ENCODE measurements around the gene TGFBR3.

TGFBR3 gene

DNA sequence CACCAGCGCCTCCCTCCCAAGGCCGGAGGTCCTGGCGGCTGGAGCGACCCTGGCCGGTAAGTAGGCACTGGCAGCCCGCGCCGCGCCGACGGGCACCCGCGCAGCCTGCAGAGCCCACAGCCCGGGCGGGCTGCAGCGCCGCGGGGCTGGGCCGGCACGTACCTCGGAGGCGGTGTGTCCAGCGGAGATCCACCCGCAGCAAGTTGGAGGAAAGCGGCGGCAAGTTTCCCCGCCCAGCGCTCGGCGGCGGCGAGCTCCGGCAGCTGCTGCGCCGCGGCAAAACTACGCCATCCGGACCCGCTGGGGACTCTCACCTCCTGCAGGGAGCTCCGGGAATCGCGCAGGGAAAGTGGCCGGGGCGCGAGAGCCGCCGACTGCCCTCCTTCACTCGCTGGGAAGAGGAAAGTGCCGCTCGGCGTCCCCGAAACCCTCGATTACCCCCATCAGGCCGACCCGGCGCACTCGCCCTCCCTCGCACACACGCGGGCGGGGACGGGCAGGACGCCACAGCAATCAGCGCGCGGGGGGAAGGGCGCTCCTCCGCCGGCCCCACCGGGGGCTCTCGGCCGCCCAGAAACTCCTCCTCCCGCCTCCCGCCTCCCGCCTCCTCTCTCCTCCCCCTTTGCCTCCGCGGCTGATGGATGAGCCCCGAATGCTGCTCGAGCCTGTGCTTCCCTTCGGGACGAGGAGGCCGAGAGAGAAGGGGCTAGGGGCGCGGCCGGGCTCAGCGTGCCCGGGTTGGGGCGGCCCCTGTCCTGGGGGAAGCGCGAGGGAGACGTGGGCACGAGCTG lies at the start of gene TGFBR3:
Gene TGFBR3, minus strand, starts transcription at position 436 of the 791 bp plus-strand sequence. CDS start 24,620 bp downstream, outside the sequence.
- peak; percentile 37 for DNase-seq

DNA sequence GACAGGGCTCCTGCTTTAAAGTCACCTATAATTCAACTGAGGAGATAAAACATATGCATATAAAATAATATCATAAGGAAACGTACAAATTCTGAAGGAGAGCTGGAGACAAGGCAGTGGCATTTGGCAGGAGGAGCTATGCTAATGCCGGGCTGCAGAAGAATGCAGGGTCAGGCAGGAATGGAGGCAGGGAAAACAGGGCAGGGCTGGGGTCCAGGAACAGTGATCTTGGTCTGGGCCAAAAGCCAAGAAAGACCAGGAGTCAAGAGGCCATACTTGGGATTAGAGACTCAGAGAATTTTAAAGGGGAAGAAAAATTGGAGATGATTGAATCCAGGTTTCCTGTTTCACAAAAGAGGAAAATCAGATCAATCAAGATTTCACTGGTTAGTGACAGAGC lies 43.3 kb upstream of the TGFBR3 start:
- no peak for DNase-seq

DNA sequence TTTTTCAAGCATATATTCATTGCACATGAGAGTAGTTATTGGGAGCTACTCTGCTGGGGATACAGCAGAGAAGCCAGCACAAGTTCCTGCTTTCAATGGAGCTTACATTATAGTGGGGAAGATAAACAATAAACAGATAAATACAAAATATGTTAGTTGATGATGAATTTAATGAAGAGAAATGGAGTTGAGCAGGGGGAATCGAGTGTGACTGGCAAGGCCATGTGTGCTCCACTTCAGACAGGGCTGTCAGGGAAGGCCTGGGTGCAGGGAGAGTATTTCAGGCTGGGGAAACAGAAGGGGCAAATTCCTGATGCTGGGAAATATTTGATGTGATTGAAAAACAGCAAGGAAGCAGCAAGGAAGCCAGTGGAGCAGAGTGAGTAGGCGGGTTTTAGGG lies 42.1 kb upstream of the TGFBR3 start:
- no peak for DNase-seq

DNA sequence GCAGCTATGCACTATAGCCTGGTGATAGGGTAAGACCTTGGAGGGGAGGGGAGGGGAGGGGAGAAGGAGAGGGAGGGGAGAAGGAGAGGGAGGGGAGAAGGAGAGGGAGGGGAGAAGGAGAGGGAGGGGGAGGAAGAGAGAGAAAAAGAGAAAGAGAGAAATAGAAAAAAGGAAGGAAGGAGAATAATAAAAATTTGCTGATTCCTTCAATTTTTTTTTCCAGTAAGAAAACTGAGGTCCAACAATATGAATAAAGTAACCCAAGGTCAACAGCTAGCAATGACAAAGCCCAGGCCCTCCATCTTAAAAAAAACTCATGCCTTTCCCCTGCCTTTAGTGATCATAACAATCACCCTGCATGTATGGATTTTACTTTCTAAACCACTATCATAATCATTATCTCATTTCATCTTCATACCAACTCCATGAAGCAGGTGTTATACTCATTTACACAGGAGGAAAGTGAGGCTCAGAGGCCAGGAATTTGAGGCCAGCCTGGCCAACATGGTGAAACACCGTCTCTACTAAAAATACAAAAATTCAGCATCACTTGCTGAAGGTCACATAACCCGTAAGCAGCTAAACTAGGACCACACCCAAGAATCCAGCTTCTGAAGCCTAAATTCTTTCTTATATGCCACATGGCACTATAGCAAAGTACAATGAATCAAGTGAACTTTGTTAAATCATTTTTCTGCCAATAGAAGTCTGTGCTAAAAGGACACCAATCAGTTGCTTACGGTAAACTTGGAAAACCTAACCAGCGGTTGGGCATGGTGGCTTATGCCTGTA lies 39.9 kb upstream of the TGFBR3 start:
- no peak for DNase-seq

DNA sequence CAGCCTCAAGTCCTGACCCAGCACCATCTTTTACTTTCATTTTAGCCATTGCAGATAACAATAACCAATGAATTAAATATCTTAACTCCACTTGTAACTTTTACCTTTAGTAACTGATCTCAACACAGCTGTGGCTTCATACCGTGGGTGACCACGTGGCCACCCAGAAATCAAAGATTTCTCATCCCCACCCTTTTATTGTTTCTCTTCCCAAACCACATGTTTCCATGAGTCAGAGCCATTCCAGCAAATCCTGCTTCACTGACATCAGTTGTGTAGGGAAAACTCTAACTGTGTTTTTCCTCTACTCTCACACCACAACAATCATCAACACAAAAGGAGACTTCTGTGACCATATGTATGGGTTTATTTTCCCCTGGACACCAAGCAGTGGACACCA lies 38.2 kb upstream of the TGFBR3 start:
- no peak for DNase-seq

DNA sequence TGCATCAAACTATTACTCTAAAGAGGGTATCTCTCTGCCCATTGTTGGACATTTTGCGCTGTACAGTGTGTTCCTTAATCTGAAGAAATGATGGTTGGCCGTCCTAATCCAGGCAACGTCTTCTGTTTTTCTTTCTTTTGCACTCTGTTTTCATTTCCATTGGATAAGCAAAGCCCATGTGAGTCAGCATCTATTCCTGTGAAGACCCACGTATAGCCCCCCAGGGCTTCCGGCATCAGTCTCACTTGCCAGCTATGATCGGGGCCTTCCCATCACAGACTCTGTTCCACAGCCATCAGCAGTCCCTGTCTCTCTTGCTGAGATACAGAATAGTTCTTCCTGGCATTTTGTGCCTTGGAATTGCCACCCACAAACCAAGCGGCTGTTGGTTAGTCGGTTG lies 34.0 kb upstream of the TGFBR3 start:
- DNase-seq, result no peak

DNA sequence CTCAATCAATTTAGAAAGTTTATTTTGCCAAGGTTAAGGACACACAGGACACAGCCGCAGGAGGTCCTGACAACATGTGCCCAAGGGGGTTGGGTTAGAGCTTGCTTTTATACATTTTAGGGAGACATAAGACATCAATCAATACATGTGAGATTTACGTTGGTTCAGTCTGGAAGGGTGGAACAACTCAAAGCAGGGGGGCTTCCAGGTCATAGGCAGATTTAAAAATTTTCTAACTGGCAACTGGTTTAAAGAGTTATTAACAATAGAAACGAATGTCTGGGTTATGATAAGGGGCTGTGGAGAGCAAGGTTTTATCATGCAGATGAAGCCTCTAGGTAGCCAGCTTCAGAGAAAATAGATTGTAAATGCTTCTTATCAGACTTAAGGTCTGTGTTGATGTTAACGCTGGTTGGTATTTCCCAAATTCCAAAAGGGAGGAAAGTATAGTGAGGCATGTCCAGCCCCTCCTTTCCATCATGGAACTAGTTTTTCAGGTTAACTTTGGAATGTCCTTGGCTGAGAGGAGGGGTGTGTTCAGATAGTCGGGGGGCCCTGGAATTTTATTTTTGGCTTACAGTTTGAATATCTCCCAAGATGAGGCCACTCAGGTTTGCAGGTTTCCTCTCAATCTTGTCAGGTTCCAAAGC lies 31.0 kb upstream of the TGFBR3 start:
- no peak for DNase-seq

DNA sequence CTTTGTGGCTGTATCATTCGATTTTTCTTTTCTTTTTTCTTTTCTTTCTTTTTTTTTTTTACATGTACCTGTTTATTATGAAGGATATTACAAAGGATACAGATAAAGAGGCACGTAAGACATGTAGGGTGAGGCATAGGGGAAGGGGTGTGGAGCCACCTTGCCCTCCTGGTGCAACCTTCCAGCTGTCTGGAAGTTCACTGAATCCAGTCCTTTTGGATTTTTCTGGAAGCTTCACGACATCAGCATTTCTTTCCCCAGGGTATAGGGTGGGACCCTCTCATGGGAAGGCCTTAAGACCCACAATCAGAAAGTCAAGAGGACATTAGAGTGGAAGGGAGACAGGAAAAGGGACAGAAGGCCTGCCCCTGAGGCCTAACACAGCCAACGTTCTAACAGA lies 30.1 kb upstream of the TGFBR3 start:
- no peak for DNase-seq

DNA sequence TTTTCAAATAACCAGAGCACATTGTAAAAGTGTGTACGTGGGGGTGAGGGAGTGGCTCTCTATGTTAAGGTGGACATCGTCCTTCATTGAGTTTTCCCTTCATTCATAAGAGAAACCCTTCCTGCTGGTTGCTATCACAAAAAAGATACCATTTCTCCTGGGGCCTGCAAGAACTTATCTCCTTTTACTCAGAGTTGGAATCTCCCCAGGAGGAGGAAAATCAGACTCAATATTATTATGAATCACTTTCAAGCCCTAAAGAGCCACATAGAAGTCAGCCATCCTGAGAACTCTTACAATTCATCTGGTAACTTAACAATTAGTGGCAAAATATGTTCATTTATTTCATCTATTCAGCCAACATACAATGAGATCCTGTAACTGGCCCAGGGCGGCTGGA lies 27.1 kb upstream of the TGFBR3 start:
- DNase-seq, result no peak

DNA sequence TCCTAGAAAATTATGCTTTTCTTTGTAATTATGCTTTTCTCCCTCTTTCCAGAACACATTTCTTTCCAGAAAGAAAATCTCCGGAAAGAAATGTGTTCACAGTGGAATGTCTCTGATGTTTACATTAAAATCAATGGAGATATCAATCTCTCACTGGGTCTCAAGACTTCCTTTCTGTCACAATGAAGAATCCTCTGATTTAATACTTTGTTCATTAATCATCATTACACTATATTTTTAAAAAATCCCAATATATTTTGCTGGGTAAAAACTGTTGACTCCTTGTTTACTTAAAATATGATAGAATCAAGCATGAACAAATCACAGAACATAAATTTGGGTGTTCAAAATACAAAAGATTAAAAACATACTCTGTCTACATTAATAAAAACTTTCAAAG lies 26.3 kb upstream of the TGFBR3 start:
- DNase-seq, result no peak

DNA sequence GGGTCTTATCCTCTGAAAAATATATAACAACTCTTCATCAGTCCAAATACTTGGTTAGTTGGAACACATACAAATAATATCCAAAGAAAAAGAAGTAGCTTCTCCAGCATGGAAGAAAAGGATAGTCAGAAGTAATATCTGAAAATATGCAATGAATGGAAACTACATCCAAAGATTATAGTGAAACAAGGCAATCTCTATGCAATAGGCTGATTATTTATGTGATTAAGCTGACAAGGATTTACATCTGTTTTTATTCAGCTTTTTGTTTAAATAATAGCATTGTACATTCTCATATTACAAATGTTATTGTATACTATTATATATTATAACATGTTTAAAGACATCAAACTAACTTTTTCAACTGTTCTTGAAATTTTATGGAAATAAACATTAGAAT lies 15.3 kb upstream of the TGFBR3 start:
- no peak for DNase-seq

DNA sequence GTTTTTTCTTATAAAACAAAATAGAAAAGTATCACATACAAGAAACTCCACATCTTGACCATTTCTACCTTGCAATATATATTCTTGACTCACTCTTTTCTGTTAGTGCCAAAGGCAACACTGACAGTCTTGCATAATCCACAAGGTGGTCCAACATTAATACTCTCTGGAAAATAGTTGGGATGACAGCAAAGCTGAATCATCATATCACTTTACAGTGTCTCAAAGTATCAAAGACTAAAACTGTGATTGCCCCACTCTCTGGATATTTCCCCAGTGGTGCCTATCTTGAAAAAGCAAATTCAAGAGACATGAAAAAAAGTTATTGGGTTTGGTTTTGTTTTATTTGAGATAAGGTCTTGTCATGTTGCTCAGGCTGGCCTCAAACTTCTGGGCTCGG lies 14.6 kb upstream of the TGFBR3 start:
- no peak for DNase-seq

DNA sequence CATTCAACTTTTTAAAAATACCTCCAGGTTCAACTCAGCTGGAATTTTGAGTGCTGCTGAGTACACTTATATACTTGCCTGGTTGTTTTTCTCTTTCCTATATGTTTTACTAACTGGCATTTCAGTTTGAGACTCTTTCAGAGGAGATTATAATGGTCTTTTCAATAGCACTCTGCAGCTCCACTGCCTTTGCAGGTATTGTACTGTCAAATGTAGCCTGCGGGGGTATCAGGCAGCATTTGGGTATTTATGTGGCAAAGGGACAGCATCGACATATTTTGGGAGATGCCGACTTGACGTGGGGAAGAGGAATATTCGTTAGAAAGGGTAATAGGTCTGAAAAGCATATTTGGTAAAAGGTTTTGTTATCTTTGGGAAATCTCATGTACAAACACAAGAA lies 11.1 kb upstream of the TGFBR3 start:
- no peak for DNase-seq

DNA sequence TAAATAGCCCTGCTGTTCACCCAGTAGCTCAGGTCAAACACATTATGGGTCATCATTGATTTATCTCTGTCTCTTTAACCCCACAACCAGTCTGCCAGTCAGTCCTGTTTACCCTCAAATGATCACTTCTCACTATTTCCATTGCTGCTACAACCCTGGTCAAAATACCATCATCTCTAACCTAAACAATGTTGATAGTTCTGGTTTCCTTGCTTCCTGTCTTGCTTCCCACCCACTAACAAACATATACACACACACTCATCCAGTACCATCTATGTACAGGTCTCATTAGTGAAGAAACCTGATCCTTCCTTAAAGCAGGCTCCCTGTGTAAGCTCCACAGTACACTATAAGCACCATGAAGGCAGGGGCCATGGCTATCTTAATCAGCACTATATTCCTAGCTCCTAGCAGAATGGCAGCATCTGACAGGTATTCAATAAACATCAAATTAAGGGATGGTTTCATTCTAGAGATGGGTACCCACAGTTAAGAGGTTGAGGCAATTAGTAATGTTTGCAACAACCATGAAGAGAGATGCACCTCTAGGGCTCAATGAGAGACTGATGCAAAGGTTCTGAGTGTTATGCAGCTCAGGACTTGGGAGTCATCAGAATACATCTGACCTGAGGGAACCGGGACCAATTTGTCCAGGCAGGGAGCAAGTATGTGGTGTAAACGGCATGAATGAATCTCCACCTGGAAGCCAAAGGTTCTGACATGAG lies 10.0 kb upstream of the TGFBR3 start:
- DNase-seq, result no peak

DNA sequence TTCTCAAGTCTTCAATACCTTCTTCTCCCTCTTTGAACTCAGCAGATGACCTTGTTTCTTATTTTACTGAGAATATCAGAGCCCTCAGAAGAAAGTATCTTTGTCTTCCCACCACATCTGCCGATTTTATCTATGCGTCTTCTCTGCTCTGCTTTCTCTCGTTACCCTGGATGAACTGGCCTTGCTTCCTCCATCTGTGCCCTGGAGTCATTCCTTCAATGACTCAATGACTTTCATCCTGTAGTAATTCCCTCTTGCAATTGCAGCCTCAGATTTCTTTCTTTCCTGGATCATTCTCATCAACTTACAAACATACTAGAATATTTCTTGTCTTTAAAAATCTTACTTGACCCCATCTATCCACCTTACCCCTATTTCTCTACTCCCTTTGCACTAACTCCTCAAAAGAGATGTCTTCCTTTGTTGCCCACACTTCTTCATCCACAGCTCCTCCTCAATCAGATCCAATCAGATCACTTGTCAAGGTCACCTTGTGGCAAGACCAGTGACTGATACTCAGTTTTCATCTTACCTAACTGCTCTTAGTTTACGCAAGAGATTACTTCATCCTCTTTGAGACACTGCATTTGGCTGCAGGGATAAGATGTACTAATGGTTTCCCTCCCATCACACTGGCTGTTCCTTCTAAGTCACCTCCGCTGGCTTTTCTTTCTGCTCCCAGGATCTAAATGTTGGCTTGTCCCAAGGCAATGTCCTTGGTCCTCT lies 8.2 kb upstream of the TGFBR3 start:
- no peak for DNase-seq

DNA sequence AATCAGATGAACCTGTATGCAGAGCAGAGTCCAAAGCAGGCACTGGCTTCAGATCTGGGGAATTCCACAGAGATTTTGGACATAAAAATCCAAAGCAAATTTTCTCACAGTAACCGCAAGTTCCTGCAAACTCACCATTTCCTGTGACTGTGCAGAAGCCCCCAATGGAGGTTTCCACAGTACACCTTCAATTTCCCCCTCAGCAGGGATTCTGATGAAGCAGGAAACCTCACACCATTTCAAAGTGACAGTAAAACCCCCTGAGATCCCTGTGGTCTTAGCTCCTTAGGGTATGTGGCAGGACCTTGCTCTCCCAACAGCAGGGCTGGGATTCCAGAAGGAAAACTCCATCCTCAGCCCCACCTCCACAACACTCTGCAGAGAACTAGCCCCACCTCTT lies 6.0 kb upstream of the TGFBR3 start:
- DNase-seq, result no peak

DNA sequence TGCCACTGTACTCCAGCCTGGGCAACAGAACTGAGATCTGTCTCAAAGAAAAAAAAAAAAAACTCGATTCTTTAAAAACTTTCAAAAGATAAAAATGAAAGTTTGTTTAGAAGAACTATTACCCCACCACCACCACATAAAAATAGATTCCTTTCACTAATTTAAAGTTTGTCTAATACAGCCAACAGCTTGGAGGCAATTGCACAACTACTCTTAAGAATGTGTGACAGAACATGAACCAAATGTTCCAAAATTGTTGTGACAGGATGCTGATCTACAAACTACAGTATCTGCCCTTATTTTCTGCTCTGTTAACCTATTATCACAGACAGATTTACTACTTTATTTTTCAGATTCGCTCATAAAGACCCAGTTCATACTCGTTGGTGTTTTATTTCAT lies 5.5 kb upstream of the TGFBR3 start:
- no peak for DNase-seq

DNA sequence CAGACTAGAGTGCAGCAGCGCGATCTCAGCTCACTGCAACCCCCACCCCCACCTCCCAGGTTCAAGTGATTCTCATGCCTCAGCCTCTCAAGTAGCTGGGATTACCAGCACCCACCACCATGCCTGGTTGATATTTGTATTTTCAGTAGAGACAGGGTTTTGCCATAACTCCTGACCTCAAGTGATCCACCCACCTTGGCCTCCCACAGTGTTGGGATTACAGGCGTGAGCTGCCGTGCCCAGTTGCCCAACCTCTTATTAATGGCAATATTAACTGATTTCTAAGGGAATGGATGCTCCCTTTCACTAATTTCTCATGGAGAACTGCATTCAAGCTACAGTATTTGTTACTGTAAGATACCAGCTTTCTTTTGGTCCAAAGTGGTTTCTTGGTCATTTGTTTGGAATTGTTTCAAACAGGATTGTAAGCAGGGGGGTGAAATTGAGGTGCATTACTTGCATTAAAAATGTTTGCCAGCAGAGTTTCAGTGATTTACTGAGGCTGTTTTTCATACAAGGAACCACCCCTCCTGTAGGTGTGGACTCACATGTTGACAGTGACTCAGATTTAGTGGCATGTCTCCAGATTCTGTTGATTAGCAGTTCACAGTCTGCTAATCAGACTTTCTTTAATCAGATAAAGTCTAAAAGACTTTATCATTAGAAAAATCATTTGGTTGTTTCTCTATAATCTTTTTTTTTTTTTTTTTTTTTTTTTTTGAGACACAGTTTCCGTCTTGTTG lies 3.9 kb upstream of the TGFBR3 start:
- DNase-seq, result no peak

DNA sequence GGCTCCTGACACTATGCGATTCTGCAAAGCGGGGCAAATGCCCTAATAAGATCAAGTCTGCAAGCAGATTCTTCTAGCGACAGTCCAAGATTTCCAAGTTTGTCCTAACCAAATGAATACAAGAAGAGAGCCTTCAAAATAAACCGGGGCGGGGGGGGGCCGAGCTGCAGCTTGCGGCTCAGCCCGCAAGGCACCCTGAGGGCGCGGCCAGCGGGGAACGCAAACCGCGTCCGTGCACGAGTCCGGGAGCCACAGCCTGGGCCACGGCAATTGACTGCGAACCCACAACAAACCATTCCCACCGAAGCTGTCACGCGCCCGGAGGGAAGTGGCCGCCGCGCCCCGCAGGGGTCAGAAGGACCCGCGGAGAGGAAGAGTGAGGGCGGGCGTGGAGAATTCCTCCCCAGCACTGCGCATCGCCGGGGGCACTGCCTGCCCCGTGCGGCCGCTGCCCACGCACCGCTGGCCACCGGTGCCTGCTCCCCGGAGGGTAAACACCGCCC lies 687 bp downstream of the TGFBR3 start:
- no peak for DNase-seq

DNA sequence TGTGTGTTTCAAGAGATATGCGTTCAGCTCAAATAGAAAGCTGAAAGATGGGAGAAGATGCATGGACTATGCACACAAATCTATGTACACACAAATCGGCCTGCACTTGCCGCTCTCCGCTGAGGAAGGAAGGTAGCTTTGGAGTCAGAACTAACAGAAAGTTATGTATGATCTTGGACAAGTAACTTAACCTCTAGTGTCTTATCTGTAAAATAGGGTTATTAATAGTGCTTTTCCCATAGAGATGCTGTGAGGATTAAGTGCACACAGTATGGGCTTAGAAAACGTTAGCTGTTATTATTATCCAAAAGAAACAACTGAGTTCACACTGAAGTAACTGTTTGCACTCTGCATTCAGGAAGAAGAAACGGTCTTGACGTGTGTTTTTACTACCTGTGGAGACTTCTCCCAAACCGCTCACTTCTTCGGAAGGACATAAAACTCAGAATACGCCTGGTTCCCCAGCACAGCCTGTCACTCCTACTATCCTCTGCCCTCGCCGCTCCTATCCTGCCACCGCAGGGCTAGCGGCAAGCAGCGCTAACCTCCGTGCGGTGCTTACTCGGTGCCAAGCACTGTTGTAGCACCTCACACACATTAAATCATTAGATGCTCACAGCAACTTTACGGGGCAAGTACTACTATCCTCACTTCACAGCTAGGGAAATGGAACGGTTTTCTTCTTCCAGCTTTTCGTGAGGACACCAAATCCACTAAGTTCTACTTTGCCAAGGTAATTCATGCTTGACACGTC lies 1.3 kb downstream of the TGFBR3 start:
- no peak for DNase-seq

DNA sequence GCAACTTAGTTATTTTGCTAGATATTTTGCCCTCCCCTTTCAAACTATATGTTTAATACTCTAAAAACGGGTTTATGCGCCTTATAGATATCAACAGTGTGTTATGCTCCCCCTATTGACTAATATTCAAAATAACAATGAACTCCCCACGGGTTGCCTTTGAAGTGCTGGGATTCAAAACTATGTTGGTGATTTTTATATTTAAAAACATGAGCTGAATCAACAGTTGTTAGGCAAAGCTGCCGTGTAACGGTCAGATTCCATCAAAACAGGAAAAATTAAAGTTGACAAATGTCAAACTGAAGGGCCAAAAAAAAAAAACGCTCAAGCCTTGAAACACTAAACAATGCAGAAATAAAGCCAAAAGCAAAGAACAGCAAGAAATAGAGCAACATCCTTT lies 2.5 kb downstream of the TGFBR3 start:
- DNase-seq, result peak; percentile 12

Data from inflammatory macrophage treated with lipopolysaccharide for 4 hours (primary cell).